ENCODE results near the gene PJVK. TPM values are rescaled to one million over a fixed set of nuclear protein-coding genes. Genes with fewer than 3 reads are reported as not detected.

PJVK gene
- total RNA-seq, 1 experiment from 2014 or later, result 2.5 TPM

DNA sequence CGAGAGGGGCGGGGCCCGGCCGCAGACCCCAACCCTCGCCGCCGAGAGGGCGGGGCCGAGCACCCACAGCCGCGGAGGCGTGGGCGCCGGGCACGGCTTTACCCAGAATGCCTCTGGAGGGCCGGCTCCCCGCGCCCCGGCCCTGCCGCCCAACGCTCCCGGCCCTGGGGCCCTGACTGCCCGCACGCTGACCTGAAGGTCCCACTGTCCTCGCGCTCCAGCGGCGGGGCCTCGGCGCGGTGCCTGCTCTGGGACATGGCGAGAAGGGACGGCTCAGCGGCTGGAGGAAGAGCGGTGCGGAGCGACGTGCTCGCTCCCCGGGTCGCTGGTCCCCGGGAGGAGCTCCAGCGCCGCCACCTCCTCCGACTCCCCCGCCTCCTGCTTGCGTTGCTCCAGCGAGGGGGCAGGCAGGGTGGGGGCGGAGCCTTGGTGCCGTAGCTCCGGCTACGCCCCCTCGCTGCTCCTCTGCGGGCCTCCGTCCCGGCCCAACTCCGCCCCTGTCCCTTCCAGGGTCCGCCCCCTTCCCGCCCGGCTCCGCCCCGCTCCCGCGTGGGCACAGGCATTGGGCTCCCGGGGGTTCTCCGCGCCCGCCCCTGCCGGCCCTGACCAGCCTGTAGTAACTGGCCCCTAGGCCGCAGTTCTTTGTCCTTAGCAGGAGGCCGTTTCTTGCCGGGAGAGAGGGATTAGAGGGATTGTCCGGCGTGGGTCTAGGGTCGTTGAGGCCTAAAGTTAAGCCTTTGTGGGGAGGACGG is at the start of gene PJVK, which contains the start of gene PRKRA (continued):
- TF ChIP-seq, protein P1, sequence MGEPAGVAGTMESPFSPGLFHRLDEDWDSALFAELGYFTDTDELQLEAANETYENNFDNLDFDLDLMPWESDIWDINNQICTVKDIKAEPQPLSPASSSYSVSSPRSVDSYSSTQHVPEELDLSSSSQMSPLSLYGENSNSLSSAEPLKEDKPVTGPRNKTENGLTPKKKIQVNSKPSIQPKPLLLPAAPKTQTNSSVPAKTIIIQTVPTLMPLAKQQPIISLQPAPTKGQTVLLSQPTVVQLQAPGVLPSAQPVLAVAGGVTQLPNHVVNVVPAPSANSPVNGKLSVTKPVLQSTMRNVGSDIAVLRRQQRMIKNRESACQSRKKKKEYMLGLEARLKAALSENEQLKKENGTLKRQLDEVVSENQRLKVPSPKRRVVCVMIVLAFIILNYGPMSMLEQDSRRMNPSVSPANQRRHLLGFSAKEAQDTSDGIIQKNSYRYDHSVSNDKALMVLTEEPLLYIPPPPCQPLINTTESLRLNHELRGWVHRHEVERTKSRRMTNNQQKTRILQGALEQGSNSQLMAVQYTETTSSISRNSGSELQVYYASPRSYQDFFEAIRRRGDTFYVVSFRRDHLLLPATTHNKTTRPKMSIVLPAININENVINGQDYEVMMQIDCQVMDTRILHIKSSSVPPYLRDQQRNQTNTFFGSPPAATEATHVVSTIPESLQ (CRISPR knock-in tag; IDR thresholded peaks at IDR 0.05), result no peak
- peak; percentile 89 for TF ChIP-seq SMAD3 (CRISPR knock-in tag; IDR thresholded peaks at IDR 0.05; ENCODE audit: borderline replicate concordance)
- TF ChIP-seq, protein P2, sequence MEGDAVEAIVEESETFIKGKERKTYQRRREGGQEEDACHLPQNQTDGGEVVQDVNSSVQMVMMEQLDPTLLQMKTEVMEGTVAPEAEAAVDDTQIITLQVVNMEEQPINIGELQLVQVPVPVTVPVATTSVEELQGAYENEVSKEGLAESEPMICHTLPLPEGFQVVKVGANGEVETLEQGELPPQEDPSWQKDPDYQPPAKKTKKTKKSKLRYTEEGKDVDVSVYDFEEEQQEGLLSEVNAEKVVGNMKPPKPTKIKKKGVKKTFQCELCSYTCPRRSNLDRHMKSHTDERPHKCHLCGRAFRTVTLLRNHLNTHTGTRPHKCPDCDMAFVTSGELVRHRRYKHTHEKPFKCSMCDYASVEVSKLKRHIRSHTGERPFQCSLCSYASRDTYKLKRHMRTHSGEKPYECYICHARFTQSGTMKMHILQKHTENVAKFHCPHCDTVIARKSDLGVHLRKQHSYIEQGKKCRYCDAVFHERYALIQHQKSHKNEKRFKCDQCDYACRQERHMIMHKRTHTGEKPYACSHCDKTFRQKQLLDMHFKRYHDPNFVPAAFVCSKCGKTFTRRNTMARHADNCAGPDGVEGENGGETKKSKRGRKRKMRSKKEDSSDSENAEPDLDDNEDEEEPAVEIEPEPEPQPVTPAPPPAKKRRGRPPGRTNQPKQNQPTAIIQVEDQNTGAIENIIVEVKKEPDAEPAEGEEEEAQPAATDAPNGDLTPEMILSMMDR (IDR thresholded peaks at IDR 0.05), result no peak
- TF ChIP-seq, protein P3, sequence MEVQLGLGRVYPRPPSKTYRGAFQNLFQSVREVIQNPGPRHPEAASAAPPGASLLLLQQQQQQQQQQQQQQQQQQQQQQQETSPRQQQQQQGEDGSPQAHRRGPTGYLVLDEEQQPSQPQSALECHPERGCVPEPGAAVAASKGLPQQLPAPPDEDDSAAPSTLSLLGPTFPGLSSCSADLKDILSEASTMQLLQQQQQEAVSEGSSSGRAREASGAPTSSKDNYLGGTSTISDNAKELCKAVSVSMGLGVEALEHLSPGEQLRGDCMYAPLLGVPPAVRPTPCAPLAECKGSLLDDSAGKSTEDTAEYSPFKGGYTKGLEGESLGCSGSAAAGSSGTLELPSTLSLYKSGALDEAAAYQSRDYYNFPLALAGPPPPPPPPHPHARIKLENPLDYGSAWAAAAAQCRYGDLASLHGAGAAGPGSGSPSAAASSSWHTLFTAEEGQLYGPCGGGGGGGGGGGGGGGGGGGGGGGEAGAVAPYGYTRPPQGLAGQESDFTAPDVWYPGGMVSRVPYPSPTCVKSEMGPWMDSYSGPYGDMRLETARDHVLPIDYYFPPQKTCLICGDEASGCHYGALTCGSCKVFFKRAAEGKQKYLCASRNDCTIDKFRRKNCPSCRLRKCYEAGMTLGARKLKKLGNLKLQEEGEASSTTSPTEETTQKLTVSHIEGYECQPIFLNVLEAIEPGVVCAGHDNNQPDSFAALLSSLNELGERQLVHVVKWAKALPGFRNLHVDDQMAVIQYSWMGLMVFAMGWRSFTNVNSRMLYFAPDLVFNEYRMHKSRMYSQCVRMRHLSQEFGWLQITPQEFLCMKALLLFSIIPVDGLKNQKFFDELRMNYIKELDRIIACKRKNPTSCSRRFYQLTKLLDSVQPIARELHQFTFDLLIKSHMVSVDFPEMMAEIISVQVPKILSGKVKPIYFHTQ (CRISPR knock-in tag; IDR thresholded peaks at IDR 0.05), result peak; percentile 67; the same call in 1 of the 2 replicates
- TF ChIP-seq ZNF263 (CRISPR knock-in tag; IDR thresholded peaks at IDR 0.05; ENCODE audit: low read depth), result peak; percentile 15; the same call in 1 of the 2 replicates
- TF ChIP-seq EMX1 (CRISPR knock-in tag; IDR thresholded peaks at IDR 0.05), result 0 out of 2 replicates have a peak, but pooled peaks have one; percentile 49
- no peak for TF ChIP-seq MYBL2 (CRISPR knock-in tag; IDR thresholded peaks at IDR 0.05)
- no peak for TF ChIP-seq E2F1 (CRISPR knock-in tag; IDR thresholded peaks at IDR 0.05)
- TF ChIP-seq, protein P4, sequence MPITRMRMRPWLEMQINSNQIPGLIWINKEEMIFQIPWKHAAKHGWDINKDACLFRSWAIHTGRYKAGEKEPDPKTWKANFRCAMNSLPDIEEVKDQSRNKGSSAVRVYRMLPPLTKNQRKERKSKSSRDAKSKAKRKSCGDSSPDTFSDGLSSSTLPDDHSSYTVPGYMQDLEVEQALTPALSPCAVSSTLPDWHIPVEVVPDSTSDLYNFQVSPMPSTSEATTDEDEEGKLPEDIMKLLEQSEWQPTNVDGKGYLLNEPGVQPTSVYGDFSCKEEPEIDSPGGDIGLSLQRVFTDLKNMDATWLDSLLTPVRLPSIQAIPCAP (CRISPR knock-in tag; IDR thresholded peaks at IDR 0.05), result 0 out of 2 replicates have a peak, but pooled peaks have one; percentile 37
- no peak; the same call in 1 of the 2 replicates for TF ChIP-seq RELA (CRISPR knock-in tag; IDR thresholded peaks at IDR 0.05; ENCODE audit: borderline replicate concordance)
- peak; percentile 73; the same call in 1 of the 2 replicates for TF ChIP-seq HMGXB4 (CRISPR knock-in tag; IDR thresholded peaks at IDR 0.05)

GRCh38 chr2:178401994-178402437 is 49.2 kb upstream of the PJVK start:
- Mint-ChIP-seq H3K36me3 (no peaks in the 10 kb centered on the region), H3K4me3 (no peak overlapping the region), H3K9me3 (no peaks in the 10 kb centered on the region), H3K27ac (no peak overlapping the region), H3K4me1 (peaks cover 6% of the 10 kb centered on the region), H3K27me3 (ENCODE audit: low read depth) (no peaks in the 10 kb centered on the region)
- CTCF ChIA-PET, result interaction anchor here (0.6 to 1.1 kb wide), 4 partner anchors 11 to 290 kb away, joined by 3 read pairs; partner anchors contain the start of gene RBM45
- POLR2A ChIA-PET, result no interaction called here
- ATAC-seq (no peak), DNase-seq (ENCODE audit: low spot score) (no peak)
- TF ChIP-seq NFE2L1 (CRISPR knock-in tag; IDR thresholded peaks at IDR 0.05) (no peak), ZNF425 (CRISPR knock-in tag; conservative IDR thresholded peaks at IDR 0.05) (no peak), SMAD4 (CRISPR knock-in tag; IDR thresholded peaks at IDR 0.05) (no peak), ETV6 (CRISPR knock-in tag; IDR thresholded peaks at IDR 0.05) (no peak), OVOL2 (CRISPR knock-in tag; IDR thresholded peaks at IDR 0.05; ENCODE audit: borderline replicate concordance) (no peak)
- TF ChIP-seq, protein P5, sequence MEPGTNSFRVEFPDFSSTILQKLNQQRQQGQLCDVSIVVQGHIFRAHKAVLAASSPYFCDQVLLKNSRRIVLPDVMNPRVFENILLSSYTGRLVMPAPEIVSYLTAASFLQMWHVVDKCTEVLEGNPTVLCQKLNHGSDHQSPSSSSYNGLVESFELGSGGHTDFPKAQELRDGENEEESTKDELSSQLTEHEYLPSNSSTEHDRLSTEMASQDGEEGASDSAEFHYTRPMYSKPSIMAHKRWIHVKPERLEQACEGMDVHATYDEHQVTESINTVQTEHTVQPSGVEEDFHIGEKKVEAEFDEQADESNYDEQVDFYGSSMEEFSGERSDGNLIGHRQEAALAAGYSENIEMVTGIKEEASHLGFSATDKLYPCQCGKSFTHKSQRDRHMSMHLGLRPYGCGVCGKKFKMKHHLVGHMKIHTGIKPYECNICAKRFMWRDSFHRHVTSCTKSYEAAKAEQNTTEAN (CRISPR knock-in tag; IDR thresholded peaks at IDR 0.05), result no peak
- TF ChIP-seq, protein P6, sequence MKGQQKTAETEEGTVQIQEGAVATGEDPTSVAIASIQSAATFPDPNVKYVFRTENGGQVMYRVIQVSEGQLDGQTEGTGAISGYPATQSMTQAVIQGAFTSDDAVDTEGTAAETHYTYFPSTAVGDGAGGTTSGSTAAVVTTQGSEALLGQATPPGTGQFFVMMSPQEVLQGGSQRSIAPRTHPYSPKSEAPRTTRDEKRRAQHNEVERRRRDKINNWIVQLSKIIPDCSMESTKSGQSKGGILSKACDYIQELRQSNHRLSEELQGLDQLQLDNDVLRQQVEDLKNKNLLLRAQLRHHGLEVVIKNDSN (CRISPR knock-in tag; IDR thresholded peaks at IDR 0.05), result no peak

Data from WTC11 (cell line).